ENCODE measurements around the gene IGIP. TPM values are rescaled to one million over a fixed set of nuclear protein-coding genes. Genes with fewer than 3 reads are reported as not detected.
A peak's percentile ranks its signal among the peaks of the same experiment; 100 is the strongest.

The IGIP gene
- total and polyA plus RNA-seq, 2 donors from 2014 or later = 13.2 to 15.5 TPM

DNA sequence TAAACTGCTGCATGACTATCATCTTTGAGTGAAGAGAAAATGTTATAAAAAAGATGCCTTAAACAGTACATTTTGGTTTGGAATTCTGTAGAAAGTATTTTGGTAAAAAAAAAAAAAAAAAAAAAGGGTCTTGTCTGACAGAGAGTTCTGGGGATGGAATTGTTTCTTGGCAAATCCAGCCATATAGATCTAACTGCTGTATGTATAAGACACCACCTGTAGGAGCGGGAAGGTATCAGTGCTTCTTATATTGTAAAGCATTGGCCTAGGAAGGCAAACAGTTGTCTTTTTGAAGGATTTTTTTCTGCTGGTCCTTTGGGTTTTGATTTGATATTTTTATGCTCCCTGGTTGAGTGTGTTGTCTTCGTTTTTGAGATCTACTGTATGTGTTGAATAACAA is 9.0 kb upstream of the IGIP start:
- Histone ChIP-seq H3K27ac (ENCODE audit: low read depth in 2 of 2, low read length in 2 of 2) (no peak overlapping the region), H3K4me1 (ENCODE audit: control insufficient read depth in 2 of 3, insufficient read depth in 2 of 3, low read depth in 1 of 3, low read length in 3 of 3) (peaks cover 0 to 33% (median 23%) of the 10 kb centered on the region in 3 donors), H3K9me3 (ENCODE audit: control insufficient read depth in 2 of 3, insufficient read depth in 1 of 3, low read length in 3 of 3) (no peaks in the 10 kb centered on the region), H3K4me3 (ENCODE audit: low read length in 3 of 3) (peak overlapping the region in 1 of 3 donors; percentile 7), H3K9ac (ENCODE audit: low read length in 3 of 3) (no peak overlapping the region), H3K27me3 (ENCODE audit: control insufficient read depth, insufficient read depth, low read length) (peaks cover 10% of the 10 kb centered on the region), H3K36me3 (ENCODE audit: control insufficient read depth in 2 of 3, insufficient read depth in 3 of 3, low read length in 3 of 3) (no peaks in the 10 kb centered on the region)
- intact Hi-C loops (cut with DNase I) = no loop called here
- DNase-seq (no peak), FAIRE-seq (no peak)
- TF ChIP-seq, protein P1, sequence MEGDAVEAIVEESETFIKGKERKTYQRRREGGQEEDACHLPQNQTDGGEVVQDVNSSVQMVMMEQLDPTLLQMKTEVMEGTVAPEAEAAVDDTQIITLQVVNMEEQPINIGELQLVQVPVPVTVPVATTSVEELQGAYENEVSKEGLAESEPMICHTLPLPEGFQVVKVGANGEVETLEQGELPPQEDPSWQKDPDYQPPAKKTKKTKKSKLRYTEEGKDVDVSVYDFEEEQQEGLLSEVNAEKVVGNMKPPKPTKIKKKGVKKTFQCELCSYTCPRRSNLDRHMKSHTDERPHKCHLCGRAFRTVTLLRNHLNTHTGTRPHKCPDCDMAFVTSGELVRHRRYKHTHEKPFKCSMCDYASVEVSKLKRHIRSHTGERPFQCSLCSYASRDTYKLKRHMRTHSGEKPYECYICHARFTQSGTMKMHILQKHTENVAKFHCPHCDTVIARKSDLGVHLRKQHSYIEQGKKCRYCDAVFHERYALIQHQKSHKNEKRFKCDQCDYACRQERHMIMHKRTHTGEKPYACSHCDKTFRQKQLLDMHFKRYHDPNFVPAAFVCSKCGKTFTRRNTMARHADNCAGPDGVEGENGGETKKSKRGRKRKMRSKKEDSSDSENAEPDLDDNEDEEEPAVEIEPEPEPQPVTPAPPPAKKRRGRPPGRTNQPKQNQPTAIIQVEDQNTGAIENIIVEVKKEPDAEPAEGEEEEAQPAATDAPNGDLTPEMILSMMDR (IDR thresholded peaks at IDR 0.05; ENCODE audit: borderline replicate concordance, extremely low read depth, insufficient read depth) = no peak

DNA sequence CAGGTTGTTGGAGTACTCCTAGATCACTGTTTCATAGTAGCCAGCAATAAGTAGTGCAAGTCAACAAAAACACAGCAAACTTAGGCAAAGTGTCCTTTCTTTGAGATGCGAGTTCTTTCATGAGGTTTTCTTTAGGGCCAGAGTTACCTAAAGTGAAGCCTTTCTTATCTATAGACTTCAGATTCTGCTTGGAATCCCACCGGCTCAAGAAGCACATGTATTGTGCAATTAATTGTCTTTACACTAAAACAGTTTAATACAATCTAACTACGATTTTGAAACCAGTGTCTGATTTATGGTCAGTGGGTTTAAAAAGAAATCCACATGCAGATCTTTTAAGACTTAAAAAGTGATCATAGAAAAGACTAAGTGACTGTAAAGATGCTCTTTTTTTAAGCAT is 8.2 kb upstream of the IGIP start:
- Histone ChIP-seq H3K4me1 (ENCODE audit: control insufficient read depth in 2 of 3, insufficient read depth in 2 of 3, low read depth in 1 of 3, low read length in 3 of 3) (peaks cover 0 to 33% (median 15%) of the 10 kb centered on the region in 3 donors), H3K36me3 (ENCODE audit: control insufficient read depth in 2 of 3, insufficient read depth in 3 of 3, low read length in 3 of 3) (no peaks in the 10 kb centered on the region), H3K9ac (ENCODE audit: low read length in 3 of 3) (no peak overlapping the region), H3K9me3 (ENCODE audit: control insufficient read depth in 2 of 3, insufficient read depth in 1 of 3, low read length in 3 of 3) (no peaks in the 10 kb centered on the region), H3K27ac (ENCODE audit: low read depth in 2 of 2, low read length in 2 of 2) (no peak overlapping the region), H3K27me3 (ENCODE audit: control insufficient read depth, insufficient read depth, low read length) (peaks cover 1% of the 10 kb centered on the region), H3K4me3 (ENCODE audit: low read length in 3 of 3) (peak overlapping the region in 2 of 3 donors; percentile 7)
- intact Hi-C loops (cut with DNase I) = no loop called here
- FAIRE-seq (no peak), DNase-seq (no peak)
- TF ChIP-seq, protein P1 (IDR thresholded peaks at IDR 0.05; ENCODE audit: borderline replicate concordance, extremely low read depth, insufficient read depth) = no peak

DNA sequence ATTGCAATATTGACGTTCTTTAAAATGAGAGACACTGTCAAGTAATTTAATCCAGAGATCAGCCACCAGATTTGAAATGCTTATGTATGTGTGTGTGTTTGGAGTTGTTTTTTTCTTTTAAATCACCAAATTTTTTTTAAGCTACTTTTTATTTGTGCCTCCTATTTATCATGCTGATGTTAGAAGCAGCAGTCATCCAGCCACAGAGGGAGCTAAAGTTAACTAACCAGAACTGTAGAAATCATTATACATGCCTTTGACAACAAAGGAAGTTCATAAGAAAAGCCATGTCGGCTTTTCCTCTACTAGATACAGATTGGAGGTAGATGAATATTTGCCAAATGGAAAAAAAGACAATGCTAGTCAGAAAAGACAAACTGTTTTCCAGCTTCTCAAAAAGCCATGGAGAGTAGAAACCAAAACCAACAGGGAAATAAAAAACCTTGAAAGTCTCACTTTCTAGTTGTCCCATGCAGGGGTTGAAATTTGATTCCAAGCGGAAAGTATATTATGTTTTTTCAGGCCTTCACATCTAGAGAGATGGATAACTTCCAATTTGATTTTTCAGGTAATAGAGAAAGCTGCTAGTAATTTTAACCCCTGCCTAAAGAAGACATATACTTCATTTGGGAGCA is 7.3 kb upstream of the IGIP start:
- Histone ChIP-seq H3K4me3 (ENCODE audit: low read length in 3 of 3) (no peak overlapping the region), H3K27ac (ENCODE audit: low read depth in 2 of 2, low read length in 2 of 2) (no peak overlapping the region), H3K27me3 (ENCODE audit: control insufficient read depth, insufficient read depth, low read length) (no peaks in the 10 kb centered on the region), H3K4me1 (ENCODE audit: control insufficient read depth in 2 of 3, insufficient read depth in 2 of 3, low read depth in 1 of 3, low read length in 3 of 3) (peaks cover 0 to 33% (median 12%) of the 10 kb centered on the region in 3 donors), H3K9ac (ENCODE audit: low read length in 3 of 3) (no peak overlapping the region), H3K36me3 (ENCODE audit: control insufficient read depth in 2 of 3, insufficient read depth in 3 of 3, low read length in 3 of 3) (no peaks in the 10 kb centered on the region), H3K9me3 (ENCODE audit: control insufficient read depth in 2 of 3, insufficient read depth in 1 of 3, low read length in 3 of 3) (no peaks in the 10 kb centered on the region)
- intact Hi-C loops (cut with DNase I) = no loop called here
- TF ChIP-seq, protein P1 (IDR thresholded peaks at IDR 0.05; ENCODE audit: borderline replicate concordance, extremely low read depth, insufficient read depth) = peak; percentile 7
- DNase-seq (peak in 2 of 5 donors; percentile 31 to 54), FAIRE-seq (peak; percentile 52)
